NCI-H146 (cell line): ENCODE data around the gene ANKS1B.
A peak's percentile ranks its signal among the peaks of the same experiment; 100 is the strongest.
"Not testable (repeated sequence)": the region's sequence is repeated elsewhere in the genome, so short reads cannot be mapped to it uniquely, and the experiment has no call there.

ENCODE experiments used
- DNase-seq: peaks from one replicate; lab custom pipeline; 2025; lab: John Stamatoyannopoulos, UW

ANKS1B gene

GRCh38 chr12:99056186-99056585 lies 928.5 kb downstream of the ANKS1B start:
- DNase-seq = no peak

GRCh38 chr12:99055299-99055698 lies 929.4 kb downstream of the ANKS1B start:
- DNase-seq = no peak

- DNase-seq = no peak
Measured at GRCh38 chr12:99054601-99055128, 930.1 kb downstream of the ANKS1B start.

- DNase-seq = no peak
Measured at GRCh38 chr12:99053616-99054362, 930.9 kb downstream of the ANKS1B start.

- DNase-seq = no peak
Measured at GRCh38 chr12:99049774-99050173, 935.0 kb downstream of the ANKS1B start.

GRCh38 chr12:99045158-99045557 lies 939.6 kb downstream of the ANKS1B start:
- DNase-seq = no peak

- DNase-seq = peak; percentile 33
Measured at GRCh38 chr12:99043319-99043914, 941.3 kb downstream of the ANKS1B start.

GRCh38 chr12:99042226-99042625 lies 942.5 kb downstream of the ANKS1B start:
- DNase-seq = no peak

- no peak for DNase-seq
Measured at GRCh38 chr12:99039367-99040120, 945.2 kb downstream of the ANKS1B start.

GRCh38 chr12:99036566-99036965 lies 948.2 kb downstream of the ANKS1B start:
- DNase-seq = no peak

- DNase-seq = no peak
Measured at GRCh38 chr12:99035803-99036202, 948.9 kb downstream of the ANKS1B start.

- DNase-seq = not testable (repeated sequence)
Measured at GRCh38 chr12:99034201-99034600, 950.5 kb downstream of the ANKS1B start.

- no peak for DNase-seq
Measured at GRCh38 chr12:99029511-99030271, 955.0 kb downstream of the ANKS1B start.

GRCh38 chr12:99027461-99027860 lies 957.3 kb downstream of the ANKS1B start:
- no peak for DNase-seq

GRCh38 chr12:99027055-99027393 lies 957.7 kb downstream of the ANKS1B start:
- no peak for DNase-seq

GRCh38 chr12:99026332-99027054 lies 958.2 kb downstream of the ANKS1B start:
- DNase-seq = no peak

- no peak for DNase-seq
Measured at GRCh38 chr12:99024870-99025269, 959.9 kb downstream of the ANKS1B start.

GRCh38 chr12:99024191-99024590 lies 960.5 kb downstream of the ANKS1B start:
- DNase-seq = no peak

GRCh38 chr12:99020871-99021270 lies 963.9 kb downstream of the ANKS1B start:
- DNase-seq = no peak

GRCh38 chr12:99019798-99020197 lies 964.9 kb downstream of the ANKS1B start:
- DNase-seq = no peak

GRCh38 chr12:99017971-99018370 lies 966.8 kb downstream of the ANKS1B start:
- no peak for DNase-seq
